HS-5 (cell line): Measurements from ENCODE around the gene TCEA3.
"Not testable (repeated sequence)": the region's sequence is repeated elsewhere in the genome, so short reads cannot be mapped to it uniquely, and the experiment has no call there.

ENCODE experiments used
- DNase-seq: peaks from one replicate; pipeline ENCODE4 v3.0.0-alpha.2; 2012; ENCODE audit warnings: low read depth

Gene TCEA3

GRCh38 chr1:23392125-23392855 is 32.3 kb downstream of the TCEA3 start:
- no peak for DNase-seq

GRCh38 chr1:23389837-23390321 is 34.7 kb downstream of the TCEA3 start:
- DNase-seq, result no peak

DNA sequence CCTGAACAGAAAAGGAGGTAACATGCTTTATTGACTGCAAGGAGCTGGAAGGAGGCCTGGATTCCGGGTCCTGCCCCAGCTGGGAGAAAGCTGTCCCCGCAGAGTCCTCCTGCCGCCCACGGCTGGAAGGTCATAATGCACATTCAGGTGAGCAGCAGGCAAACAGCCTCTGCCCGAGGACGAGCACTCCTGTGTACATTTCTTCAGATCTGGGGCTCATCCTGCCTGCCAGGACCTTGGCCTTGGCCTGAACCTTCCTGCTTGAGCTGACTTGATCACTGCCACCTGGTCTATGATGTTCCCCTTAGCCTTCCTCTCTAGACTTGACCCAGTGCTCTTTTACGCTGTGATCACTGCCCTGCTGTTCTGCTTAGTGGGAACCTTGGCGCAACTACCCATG is 37.1 kb downstream of the TCEA3 start:
- no peak for DNase-seq

DNA sequence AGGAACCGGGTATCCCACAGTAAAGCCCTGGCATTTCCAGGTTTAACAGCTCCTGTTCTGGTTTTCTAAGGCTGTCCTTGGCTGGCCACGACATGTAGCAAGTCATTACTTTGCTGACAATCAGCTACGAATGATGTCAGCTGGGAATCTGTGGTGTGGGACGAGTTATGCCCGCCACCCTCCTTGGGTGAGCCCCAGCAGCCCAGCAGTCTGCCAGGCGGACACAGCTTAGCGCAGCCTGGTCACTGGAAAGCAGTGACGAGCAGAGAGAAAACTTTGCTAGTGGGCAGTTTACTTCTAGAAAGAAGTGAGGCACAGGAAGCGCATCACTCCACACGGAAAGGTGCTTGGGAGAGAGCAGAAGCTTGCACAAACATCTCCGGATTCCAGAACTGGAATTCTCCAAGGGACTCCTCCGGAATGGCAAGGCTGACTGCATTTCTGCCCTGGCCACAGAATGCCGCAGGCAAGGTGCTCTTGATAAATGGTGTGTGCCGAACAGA is 39.4 kb downstream of the TCEA3 start:
- DNase-seq, result no peak

DNA sequence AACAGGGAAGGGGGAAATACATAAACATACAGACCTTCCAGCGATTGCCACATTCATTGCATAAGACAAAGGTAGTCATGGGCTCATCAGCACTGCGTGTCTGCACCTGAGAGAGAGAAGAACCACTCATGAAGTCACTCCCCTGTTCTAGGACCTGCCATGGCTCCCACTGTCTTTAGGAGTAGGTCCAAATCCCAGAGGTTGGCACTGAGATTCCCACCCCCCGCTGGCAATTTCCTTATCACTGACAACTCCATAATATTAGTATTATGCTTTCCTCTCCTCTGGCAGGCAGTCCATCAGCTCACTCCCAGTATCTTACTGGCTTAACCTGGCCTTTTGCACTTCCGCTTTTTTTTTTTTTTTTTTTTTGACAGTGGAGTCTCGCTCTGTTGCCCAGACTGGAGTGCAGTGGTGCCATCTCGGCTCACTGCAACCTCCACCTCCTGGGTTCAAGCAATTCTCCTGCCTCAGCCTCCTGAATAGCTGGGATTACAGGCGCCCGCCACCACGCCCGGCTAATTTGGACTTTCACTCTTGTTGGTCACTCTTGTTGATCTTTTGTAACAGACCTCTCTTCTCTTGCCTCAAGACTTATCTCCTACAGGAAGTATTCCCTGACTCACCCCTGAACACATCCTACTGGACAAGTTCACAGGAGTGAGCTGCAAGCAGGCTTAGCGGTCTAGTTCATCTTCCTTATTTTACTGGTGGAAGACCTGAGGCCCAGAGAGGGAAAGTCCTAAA is 40.1 kb downstream of the TCEA3 start:
- DNase-seq, result no peak

- no peak for DNase-seq
Measured at GRCh38 chr1:23383577-23384311, 40.8 kb downstream of the TCEA3 start.

- DNase-seq, result no peak
Measured at GRCh38 chr1:23381233-23381885, 43.2 kb downstream of the TCEA3 start.

DNA sequence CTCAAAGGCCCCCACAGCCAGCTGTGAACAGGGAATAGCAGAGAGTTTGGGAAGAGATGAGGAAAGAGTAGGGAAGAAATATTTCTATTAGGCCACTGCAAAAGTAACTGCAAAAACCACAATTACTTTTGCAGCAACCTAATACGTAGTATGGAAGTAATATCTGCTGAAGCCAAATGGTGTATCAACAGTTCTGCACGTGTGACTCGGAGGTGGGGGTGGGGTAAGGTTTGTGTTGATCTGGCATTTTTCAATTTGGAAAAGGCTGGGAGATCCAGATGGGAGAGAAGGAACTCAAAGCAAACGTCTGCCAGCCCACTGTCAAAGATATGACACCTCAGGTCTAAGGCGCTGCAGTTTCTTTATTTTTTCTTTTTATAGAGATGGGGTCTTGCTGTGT is 43.8 kb downstream of the TCEA3 start:
- DNase-seq, result no peak

DNA sequence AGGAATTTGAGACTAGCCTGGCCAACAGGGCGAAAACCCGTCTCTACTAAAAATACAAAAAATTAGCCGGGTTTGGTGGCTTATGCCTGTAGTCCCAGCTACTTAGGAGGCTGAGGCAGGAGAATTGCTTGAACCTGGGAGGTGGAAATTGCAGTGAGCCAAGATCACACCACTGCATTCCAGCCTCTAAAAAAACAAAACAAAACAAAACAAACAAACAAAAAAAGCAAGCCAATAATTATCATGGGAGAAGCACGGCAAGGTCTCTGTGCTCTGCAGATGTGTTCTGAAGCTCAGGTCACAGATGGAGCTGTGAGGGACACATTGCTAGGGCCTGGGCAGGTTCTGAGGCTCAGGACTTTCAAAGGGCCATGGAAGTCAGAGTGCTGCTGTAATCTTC is 44.3 kb downstream of the TCEA3 start:
- DNase-seq, result not testable (repeated sequence)

DNA sequence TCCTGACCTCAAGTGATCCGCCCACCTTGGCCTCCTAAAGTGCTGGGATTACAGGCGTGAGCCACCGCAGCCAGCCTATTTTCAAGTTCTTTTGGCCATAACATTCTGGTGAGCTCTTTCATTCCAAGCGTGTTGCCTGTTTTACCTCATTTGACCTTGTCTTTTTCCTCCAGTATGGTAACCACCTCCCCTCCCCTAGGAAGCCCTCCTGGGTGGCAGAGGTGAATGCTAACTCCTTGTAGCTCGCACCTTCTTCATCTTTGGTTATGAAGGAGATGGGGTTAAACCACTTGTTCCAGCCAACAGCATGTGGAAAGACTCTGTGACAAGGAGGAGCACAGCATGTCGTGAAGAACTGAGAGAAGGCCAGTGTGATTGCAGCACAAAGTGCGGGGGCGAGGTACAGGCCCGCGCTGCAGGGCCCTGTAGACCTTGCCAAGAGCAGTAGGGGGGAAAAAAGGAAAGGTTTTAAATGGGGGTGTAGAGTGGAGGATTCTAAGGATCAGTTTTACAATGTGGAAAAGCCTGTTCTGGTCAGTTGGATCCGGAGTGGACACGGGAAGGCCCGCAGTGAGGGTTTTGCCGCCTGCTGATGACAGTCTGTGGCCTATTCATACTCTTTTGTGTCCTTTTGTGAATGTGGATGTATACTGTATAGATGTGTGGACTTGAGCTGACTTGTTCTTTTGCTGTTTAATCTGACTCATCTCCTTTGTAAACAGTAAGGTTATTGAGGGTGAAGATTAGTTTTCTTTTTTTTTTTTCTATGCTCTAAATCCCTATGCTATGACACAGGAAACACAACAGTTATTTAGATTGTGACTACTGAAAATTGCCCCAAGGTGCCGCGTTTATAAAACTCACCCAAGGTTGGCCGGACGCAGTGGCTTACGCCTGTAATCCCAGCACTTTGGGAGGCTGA is 47.4 kb downstream of the TCEA3 start:
- peak; percentile 46 for DNase-seq

GRCh38 chr1:23374079-23374735 is 50.3 kb downstream of the TCEA3 start:
- DNase-seq, result not testable (repeated sequence)

DNA sequence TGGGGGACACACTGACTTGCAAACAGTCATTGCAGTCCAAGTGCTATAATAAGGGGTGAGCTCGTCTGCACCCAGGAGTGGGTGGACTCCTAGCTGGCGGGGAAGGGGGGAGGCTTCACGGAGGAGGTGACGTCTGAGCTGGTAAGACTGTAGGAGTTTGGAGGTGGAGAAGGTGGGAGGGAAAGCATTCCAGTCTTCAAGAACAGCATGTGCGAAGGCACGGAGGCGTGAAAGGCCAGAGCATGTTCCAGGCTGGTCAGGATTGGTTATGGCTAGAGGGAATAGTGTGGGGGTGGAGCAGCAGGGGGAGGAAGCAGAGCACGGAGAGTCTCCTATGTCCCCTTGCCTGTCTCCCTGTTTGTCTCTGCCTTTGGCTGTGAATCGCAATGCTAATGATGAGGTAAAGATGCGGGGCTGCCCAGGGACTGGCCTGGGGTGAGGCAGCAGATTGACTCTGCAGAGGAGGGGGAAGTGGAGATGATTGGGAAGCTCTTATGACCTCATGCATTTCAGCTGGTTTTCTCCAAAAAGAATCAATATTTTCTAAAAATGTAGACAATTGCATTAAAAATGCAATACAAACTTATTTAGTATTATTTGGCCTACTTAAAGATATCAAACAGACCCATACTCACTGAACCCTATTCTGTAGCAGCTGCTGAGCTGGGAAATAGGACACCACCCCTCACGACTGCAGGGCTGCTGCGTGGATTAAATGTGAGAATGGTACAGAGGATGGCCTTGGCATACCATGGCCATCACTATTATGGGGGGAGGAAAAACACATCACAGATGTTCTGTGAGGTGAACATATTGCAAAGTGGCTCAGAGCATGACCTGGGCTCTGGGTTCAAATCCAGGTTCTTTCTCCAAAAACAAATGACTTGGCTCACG is 52.3 kb downstream of the TCEA3 start:
- no peak for DNase-seq

GRCh38 chr1:23370709-23371584 is 53.6 kb downstream of the TCEA3 start:
- DNase-seq, result no peak

- no peak for DNase-seq
Measured at GRCh38 chr1:23370330-23370708, 54.2 kb downstream of the TCEA3 start.

DNA sequence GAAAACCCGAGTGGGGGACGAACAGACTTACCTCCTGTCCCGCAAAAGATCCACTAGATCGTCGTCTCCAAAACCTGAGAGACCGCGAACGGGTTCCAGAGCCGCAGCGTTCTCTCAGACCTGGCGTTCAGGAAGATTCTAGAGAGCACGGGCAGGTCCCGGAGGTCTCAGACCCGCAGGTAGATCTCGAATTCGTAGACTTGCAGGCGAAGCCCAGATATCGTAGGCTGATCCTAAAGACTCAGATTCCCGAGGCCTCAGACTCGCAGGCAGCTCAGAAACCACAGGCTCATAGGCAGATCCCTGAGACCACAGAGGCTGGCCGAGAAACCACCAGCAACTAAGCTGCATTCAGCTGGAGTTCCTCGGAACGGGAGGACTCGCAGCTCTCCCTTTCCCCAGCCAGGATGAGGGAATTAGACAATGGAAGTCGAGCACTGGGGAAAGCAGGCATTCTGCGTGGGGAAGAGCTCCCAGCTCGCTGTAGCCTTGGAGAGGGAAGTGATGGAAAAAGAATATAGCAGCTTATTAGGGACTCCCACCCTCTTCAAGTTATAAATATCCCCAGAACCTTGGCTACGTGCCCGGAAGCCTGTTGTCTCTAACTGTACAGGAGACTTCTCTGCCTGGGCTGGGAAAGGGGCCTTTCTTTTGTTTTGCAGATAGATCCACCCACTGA is 55.1 kb downstream of the TCEA3 start, which contains the start of gene ZNF436:
Gene ZNF436, minus strand, starts transcription at position 502 of the 679 bp plus-strand sequence. CDS start 1,831 bp downstream, outside the sequence.
- DNase-seq, result peak; percentile 22

DNA sequence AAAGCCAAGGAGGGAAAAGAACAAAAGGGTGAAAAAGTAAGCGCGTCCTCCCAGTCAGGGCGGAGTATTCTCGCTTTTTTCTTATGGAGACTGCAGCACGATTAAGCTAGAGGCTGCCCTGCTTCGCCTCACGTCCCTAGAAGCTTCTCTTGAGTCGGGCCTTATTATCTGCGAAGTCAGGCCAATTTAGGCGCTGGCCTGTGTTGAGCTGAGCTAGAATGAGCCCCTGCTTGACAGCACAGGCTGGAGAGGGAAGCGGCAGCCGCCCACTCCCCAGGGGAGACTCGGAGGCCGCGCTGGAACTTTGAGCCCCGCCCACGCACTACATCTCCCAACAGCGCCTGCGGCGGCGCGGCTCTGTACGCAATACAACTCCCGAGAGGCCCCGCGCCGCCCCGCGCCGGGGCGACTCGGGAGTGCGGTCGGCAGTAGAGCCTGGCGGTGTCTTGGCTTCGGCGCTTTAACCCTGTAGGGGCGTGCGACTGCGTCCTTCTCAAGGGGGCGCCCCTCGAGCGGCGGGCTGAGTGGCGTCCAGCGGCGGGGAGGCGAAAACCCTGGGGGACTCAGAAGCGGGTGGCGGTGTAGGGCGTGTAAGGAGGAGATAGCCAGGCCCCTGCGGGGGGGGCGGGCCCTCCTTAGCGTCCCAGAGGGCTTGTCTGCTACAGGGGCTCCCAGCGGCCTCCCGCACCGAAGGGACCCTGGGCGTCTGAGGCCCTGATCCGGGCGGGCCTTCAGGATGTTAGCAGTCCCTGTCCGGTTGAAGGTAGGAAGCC is 55.8 kb downstream of the TCEA3 start:
- DNase-seq, result peak; percentile 54
